8988T (cell line): ENCODE results near the gene SLC9B2.

Experiments used
- DNase-seq: peaks from one replicate; pipeline ENCODE4 v3.0.0; 2011

The SLC9B2 gene

GRCh38 chr4:103076747-103077347 is at the start of gene SLC9B2:
TSS of gene SLC9B2 (minus strand) at chr4:103076761. CDS start at chr4:103067550, 9,211 bp downstream.
- DNase-seq = no peak

GRCh38 chr4:103126126-103126525 is 49.6 kb upstream of the SLC9B2 start:
- no peak for DNase-seq

- DNase-seq = no peak
Observed at GRCh38 chr4:103123114-103123513, 46.6 kb upstream of the SLC9B2 start.

- no peak for DNase-seq
Observed at GRCh38 chr4:103118166-103118565, 41.6 kb upstream of the SLC9B2 start.

- DNase-seq = no peak
Observed at GRCh38 chr4:103111598-103111997, 35.0 kb upstream of the SLC9B2 start.

GRCh38 chr4:103108542-103108941 is 32.0 kb upstream of the SLC9B2 start:
- no peak for DNase-seq

- DNase-seq = no peak
Observed at GRCh38 chr4:103105558-103106356, 29.2 kb upstream of the SLC9B2 start.

GRCh38 chr4:103104886-103105285 is 28.3 kb upstream of the SLC9B2 start:
- no peak for DNase-seq

- DNase-seq = no peak
Observed at GRCh38 chr4:103100691-103101090, 24.1 kb upstream of the SLC9B2 start.

GRCh38 chr4:103099691-103100392 is 23.3 kb upstream of the SLC9B2 start, which contains the start of gene BDH2:
TSS of gene BDH2 (minus strand) at chr4:103099834. CDS start at chr4:103096254, 3,580 bp downstream.
- DNase-seq = peak; percentile 26

GRCh38 chr4:103098756-103099440 is 22.3 kb upstream of the SLC9B2 start:
- no peak for DNase-seq

- no peak for DNase-seq
Observed at GRCh38 chr4:103098341-103098740, 21.8 kb upstream of the SLC9B2 start.

- no peak for DNase-seq
Observed at GRCh38 chr4:103097112-103097511, 20.6 kb upstream of the SLC9B2 start.

- DNase-seq = no peak
Observed at GRCh38 chr4:103095080-103095479, 18.5 kb upstream of the SLC9B2 start.

- DNase-seq = no peak
Observed at GRCh38 chr4:103092245-103092644, 15.7 kb upstream of the SLC9B2 start.

GRCh38 chr4:103091601-103092223 is 15.2 kb upstream of the SLC9B2 start:
- DNase-seq = no peak

GRCh38 chr4:103089481-103089880 is 12.9 kb upstream of the SLC9B2 start:
- no peak for DNase-seq

- DNase-seq = no peak
Observed at GRCh38 chr4:103086551-103086950, 10.0 kb upstream of the SLC9B2 start.

GRCh38 chr4:103085555-103086196 is 9.1 kb upstream of the SLC9B2 start:
- no peak for DNase-seq

- DNase-seq = no peak
Observed at GRCh38 chr4:103079621-103080020, 3.1 kb upstream of the SLC9B2 start.

GRCh38 chr4:103075894-103076746 is 441 bp downstream of the SLC9B2 start:
- peak; percentile 19 for DNase-seq
